IMR-90 (cell line): ENCODE results near the gene XAF1. TPM values are rescaled to one million over a fixed set of nuclear protein-coding genes. Genes with fewer than 3 reads are reported as not detected.

Source experiments
- ATAC-seq: fragments of 200-7000 bp; cut with Tn5 transposase; 2 replicates; pipeline ENCODE4 v1.9.1; 2020; ENCODE audit warnings: low read depth, mild to moderate bottlenecking, moderate library complexity
- BruUV-seq: library from RNA; stranded (reverse); fragments of 400-500 nt; replicated peaks from 2 replicates; lab custom pipeline; 2021; lab: Mats Ljungman, UMichigan
- CTCF ChIA-PET: fragments of 300-600 bp; formaldehyde crosslinking; extraction: SDS; loops from one replicate; lab custom pipeline; 2021; ENCODE audit warnings: antibody characterized with exemption; lab: Yijun Ruan, JAX
- POLR2A ChIA-PET: fragments of 300-600 bp; sonication (Branson Sonifier 250); formaldehyde crosslinking; loops from one replicate; lab custom pipeline; 2022; ENCODE audit warnings: antibody characterized with exemption; ENCODE audit not compliant: unreplicated experiment; lab: Charles Lee
- DNase-seq: peaks from one replicate; pipeline ENCODE4 v3.0.0; 2013
- H2AFZ ChIP-seq: replicated peaks from 2 replicates; pipeline ENCODE3; 2013; ENCODE audit warnings: low read length, mild to moderate bottlenecking; ENCODE audit not compliant: poor library complexity
- H2AK5ac ChIP-seq: 2 replicates; pipeline ENCODE4 v1.6.1; 2013; ENCODE audit warnings: low read depth, low read length, inconsistent platforms
- H2AK9ac ChIP-seq: replicated peaks from 2 replicates; pipeline ENCODE3; 2013; ENCODE audit warnings: mild to moderate bottlenecking, low read depth, low read length, moderate library complexity; ENCODE audit not compliant: poor library complexity
- H2BK120ac ChIP-seq: 2 replicates; pipeline ENCODE4 v1.6.1; 2013; ENCODE audit warnings: low read depth, low read length, inconsistent platforms
- H2BK15ac ChIP-seq: 3 replicates; pipeline ENCODE4 v1.6.1; 2013; ENCODE audit warnings: low read depth, low read length, inconsistent platforms
- H2BK20ac ChIP-seq: 2 replicates; pipeline ENCODE4 v1.6.1; 2013; ENCODE audit warnings: low read depth, mild to moderate bottlenecking, inconsistent platforms, low read length, moderate library complexity
- H2BK5ac ChIP-seq: 2 replicates; pipeline ENCODE4 v1.6.1; 2013; ENCODE audit warnings: mild to moderate bottlenecking, low read depth, low read length, inconsistent platforms; ENCODE audit not compliant: poor library complexity, severe bottlenecking
- H3K14ac ChIP-seq: replicated peaks from 2 replicates; pipeline ENCODE4 v1.6.1; 2013; ENCODE audit warnings: low read depth, low read length, inconsistent platforms
- H3K18ac ChIP-seq: 2 replicates; pipeline ENCODE4 v1.6.1; 2013; ENCODE audit warnings: low read depth, low read length, control low read depth
- H3K23ac ChIP-seq: 2 replicates; pipeline ENCODE4 v1.6.1; 2013; ENCODE audit warnings: low read depth, low read length, inconsistent platforms
- H3K27ac ChIP-seq: 2 replicates; pipeline ENCODE4 v1.5.1; 2013; ENCODE audit warnings: mild to moderate bottlenecking, control low read depth, low read length; ENCODE audit not compliant: insufficient read depth
- H3K27me3 ChIP-seq: 2 replicates; pipeline ENCODE4 v1.6.1; 2013; ENCODE audit warnings: low read length; ENCODE audit not compliant: control insufficient read depth, insufficient read depth
- H3K36me3 ChIP-seq: 2 replicates; pipeline ENCODE4 v1.6.1; 2013; ENCODE audit warnings: low read length, mixed read lengths; ENCODE audit not compliant: control insufficient read depth, insufficient read depth
- H3K4ac ChIP-seq: 2 replicates; pipeline ENCODE4 v1.6.1; 2013; ENCODE audit warnings: low read depth, low read length, inconsistent platforms
- H3K4me1 ChIP-seq: 2 replicates; pipeline ENCODE4 v1.6.1; 2013; ENCODE audit warnings: low read length, mixed read lengths; ENCODE audit not compliant: control insufficient read depth, insufficient read depth
- H3K4me2 ChIP-seq: 2 replicates; pipeline ENCODE4 v1.6.1; 2013; ENCODE audit warnings: low read depth, mild to moderate bottlenecking, control low read depth, low read length, moderate library complexity
- H3K4me3 ChIP-seq: 2 replicates; pipeline ENCODE4 v1.5.1; 2013; ENCODE audit warnings: low read depth, mild to moderate bottlenecking, control low read depth, low read length, moderate library complexity; ENCODE audit not compliant: insufficient read depth
- H3K56ac ChIP-seq: 2 replicates; pipeline ENCODE4 v1.6.1; 2013; ENCODE audit warnings: low read length, inconsistent platforms; ENCODE audit not compliant: insufficient read depth; ENCODE audit errors: extremely low read depth
- H3K79me1 ChIP-seq, 2 experiments: 2 replicates each; pipeline ENCODE4 v1.6.1; 2013; ENCODE audit warnings: low read length in 2 of 2, inconsistent platforms in 1 of 2, low read depth in 1 of 2
- H3K9ac ChIP-seq: 2 replicates; pipeline ENCODE4 v1.6.1; 2013; ENCODE audit warnings: low read depth, low read length, control low read depth
- H3K9me1 ChIP-seq: 2 replicates; pipeline ENCODE4 v1.6.1; 2013; ENCODE audit warnings: low read length, inconsistent platforms; ENCODE audit not compliant: insufficient read depth
- H3K9me3 ChIP-seq: 2 replicates; pipeline ENCODE4 v1.6.1; 2013; ENCODE audit warnings: low read length; ENCODE audit not compliant: control insufficient read depth, insufficient read depth
- H4K20me1 ChIP-seq: 2 replicates; pipeline ENCODE4 v1.6.1; 2013; ENCODE audit warnings: low read length, inconsistent platforms; ENCODE audit not compliant: insufficient read depth
- H4K5ac ChIP-seq: 2 replicates; pipeline ENCODE4 v1.6.1; 2013; ENCODE audit warnings: mild to moderate bottlenecking, low read depth, low read length, control low read depth
- H4K8ac ChIP-seq, 2 experiments: 2 replicates each; pipeline ENCODE4 v1.6.1; 2013; ENCODE audit warnings: low read depth in 2 of 2, low read length in 2 of 2, control low read depth in 1 of 2, inconsistent platforms in 1 of 2
- H4K91ac ChIP-seq: 2 replicates; pipeline ENCODE4 v1.6.1; 2013; ENCODE audit warnings: low read depth, low read length, inconsistent platforms; ENCODE audit not compliant: insufficient read depth
- BHLHE40 ChIP-seq: fragments of 150-350 bp; IDR thresholded peaks from 2 replicates; pipeline ENCODE4 v1.6.1; 2016; ENCODE audit warnings: mild to moderate bottlenecking, low read depth, low read length
- CEBPB ChIP-seq: IDR thresholded peaks from 2 replicates; pipeline ENCODE4 v1.6.1; 2012; ENCODE audit warnings: low read depth, low read length, improper control_type of control experiment
- CHD1 ChIP-seq: IDR thresholded peaks from 2 replicates; pipeline ENCODE4 v1.6.1; 2012; ENCODE audit warnings: low read depth, low read length, improper control_type of control experiment
- CTCF ChIP-seq: conservative IDR thresholded peaks from 2 replicates; pipeline ENCODE4 v1.5.1; 2012; ENCODE audit warnings: mild to moderate bottlenecking, low read depth, low read length, improper control_type of control experiment
- ELK1 ChIP-seq: fragments of 150-350 bp; IDR thresholded peaks from 2 replicates; pipeline ENCODE4 v1.6.1; 2016; ENCODE audit warnings: low read depth, mild to moderate bottlenecking, low read length, moderate library complexity, borderline replicate concordance
- FOS ChIP-seq: fragments of 150-350 bp; IDR thresholded peaks from 2 replicates; pipeline ENCODE4 v1.6.1; 2016; ENCODE audit warnings: low read depth, low read length
- MAFK ChIP-seq: IDR thresholded peaks from 2 replicates; pipeline ENCODE4 v1.6.1; 2012; ENCODE audit warnings: low read depth, low read length, improper control_type of control experiment
- MAZ ChIP-seq: IDR thresholded peaks from 2 replicates; pipeline ENCODE4 v1.6.1; 2012; ENCODE audit warnings: low read depth, mild to moderate bottlenecking, low read length, improper control_type of control experiment, moderate library complexity, borderline replicate concordance
- MXI1 ChIP-seq: IDR thresholded peaks from 2 replicates; pipeline ENCODE4 v1.6.1; 2012; ENCODE audit warnings: low read depth, mild to moderate bottlenecking, low read length, moderate library complexity, borderline replicate concordance
- NFE2L2 ChIP-seq: fragments of 150-350 bp; IDR thresholded peaks from 2 replicates; pipeline ENCODE4 v1.6.1; 2016; ENCODE audit warnings: low read depth, mild to moderate bottlenecking, low read length
- POLR2A ChIP-seq: IDR thresholded peaks from 2 replicates; pipeline ENCODE4 v1.6.1; 2012; ENCODE audit warnings: mild to moderate bottlenecking, low read depth, low read length
- RAD21 ChIP-seq: IDR thresholded peaks from 2 replicates; pipeline ENCODE4 v1.6.1; 2012; ENCODE audit warnings: low read length, improper control_type of control experiment
- RCOR1 ChIP-seq: IDR thresholded peaks from 2 replicates; pipeline ENCODE4 v1.6.1; 2012; ENCODE audit warnings: mild to moderate bottlenecking, low read length, improper control_type of control experiment; ENCODE audit not compliant: insufficient replicate concordance
- RFX5 ChIP-seq: IDR thresholded peaks from 2 replicates; pipeline ENCODE4 v1.8.0; 2012; ENCODE audit warnings: low read depth, mild to moderate bottlenecking, low read length, moderate library complexity
- SMC3 ChIP-seq: fragments of 150-350 bp; IDR thresholded peaks from 2 replicates; pipeline ENCODE4 v1.6.1; 2016; ENCODE audit warnings: low read depth, mild to moderate bottlenecking, antibody characterized with exemption, low read length, moderate library complexity
- dilution Hi-C: fragments of 300-500 bp; cut with HindIII; formaldehyde crosslinking; loops from one replicate; pipeline ENCODE4 v1.14.3; 2018; ENCODE audit warnings: low sequenced_read_pairs; ENCODE audit not compliant: unreplicated experiment
- in situ Hi-C: fragments of 300-500 bp; cut with MboI; formaldehyde crosslinking; loops from 3 replicates; pipeline ENCODE4 v1.14.3; 2019; ENCODE audit warnings: low sequenced_read_pairs, inconsistent platforms, mixed read lengths
- intact Hi-C: fragments of 100-400 bp; cut with micrococcal nuclease; formaldehyde crosslinking; loops from 2 replicates; pipeline ENCODE4 v1.10.0; 2022
- polyA plus RNA-seq, 3 experiments: library from polyadenylated mRNA; depleted of rRNA; stranded (reverse); fragments of >200 nt; gene quantifications; 2 replicates each; pipeline ENCODE4 v1.2.3, GENCODE V29; 2012; ENCODE audit warnings: low replicate concordance in 1 of 3
- total RNA-seq: library from RNA; depleted of rRNA; stranded (reverse); fragments of >200 nt; gene quantifications from 2 replicates; pipeline ENCODE4 v1.2.3, GENCODE V29; 2012
- TF ChIP-seq, protein P1 (sequence below): fragments of 150-350 bp; IDR thresholded peaks from 2 replicates; pipeline ENCODE4 v1.6.1; 2017; ENCODE audit warnings: mild to moderate bottlenecking, antibody characterized with exemption, low read length, low read depth

Gene XAF1
- total and polyA plus RNA-seq, 2 of the 4 experiments (the other 2 are of a cell fraction) = 1.3 to 3.9 TPM

DNA sequence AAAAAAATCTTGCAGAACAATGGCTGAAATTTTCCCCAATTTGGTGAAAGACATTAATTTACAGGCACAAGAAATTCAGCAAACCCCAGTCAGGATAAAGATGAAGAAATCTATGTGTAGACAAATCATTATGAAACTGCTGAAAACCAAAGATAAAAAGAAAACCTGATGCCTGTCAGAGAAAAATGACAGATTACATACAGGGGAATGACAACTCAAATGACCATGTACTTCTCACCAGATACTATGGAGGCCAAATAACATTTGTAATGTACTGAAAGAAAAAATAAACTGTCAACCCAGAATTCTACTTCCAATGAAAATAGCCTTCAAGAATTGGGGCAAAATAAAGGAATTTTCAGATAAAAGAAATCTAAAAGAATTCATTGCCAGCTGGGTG is 7.2 kb upstream of the XAF1 start:
- Histone ChIP-seq H3K9me3 (0 out of 2 replicates have a peak, but pooled peaks cover 1% of the 10 kb centered on the region), H3K4me2 (no peak overlapping the region), H2BK20ac (no peak overlapping the region), H3K56ac (no peak overlapping the region), H2BK120ac (no peak overlapping the region), H3K9me1 (peaks cover 8% of the 10 kb centered on the region), H3K27ac (no peak overlapping the region), H3K4me1 (peaks cover 13% of the 10 kb centered on the region), H3K9ac (no peak overlapping the region), H2BK5ac (no peak overlapping the region), H4K91ac (no peak overlapping the region), H2AK9ac (no peak overlapping the region), H3K18ac (no peak overlapping the region), H3K27me3 (0 out of 2 replicates have a peak, but pooled peaks cover under 1% of the 10 kb centered on the region), H3K36me3 (no peaks in the 10 kb centered on the region), H2BK15ac (no peak overlapping the region), H3K23ac (no peak overlapping the region), H4K20me1 (no peaks in the 10 kb centered on the region), H3K4me3 (no peak overlapping the region), H4K8ac (no peak overlapping the region), H2AFZ (no peak overlapping the region), H4K5ac (no peak overlapping the region), H3K4ac (no peak overlapping the region), H3K14ac (no peak overlapping the region), H3K79me1 (no peaks in the 10 kb centered on the region), H2AK5ac (no peak overlapping the region)
- TF ChIP-seq POLR2A (no peak), CHD1 (no peak), RAD21 (no peak), BHLHE40 (no peak), NFE2L2 (no peak), MXI1 (no peak), FOS (no peak), RCOR1 (no peak), MAFK (no peak), CEBPB (no peak), SMC3 (no peak), MAZ (no peak), ELK1 (no peak), RFX5 (no peak), CTCF (no peak)
- TF ChIP-seq, protein P1, sequence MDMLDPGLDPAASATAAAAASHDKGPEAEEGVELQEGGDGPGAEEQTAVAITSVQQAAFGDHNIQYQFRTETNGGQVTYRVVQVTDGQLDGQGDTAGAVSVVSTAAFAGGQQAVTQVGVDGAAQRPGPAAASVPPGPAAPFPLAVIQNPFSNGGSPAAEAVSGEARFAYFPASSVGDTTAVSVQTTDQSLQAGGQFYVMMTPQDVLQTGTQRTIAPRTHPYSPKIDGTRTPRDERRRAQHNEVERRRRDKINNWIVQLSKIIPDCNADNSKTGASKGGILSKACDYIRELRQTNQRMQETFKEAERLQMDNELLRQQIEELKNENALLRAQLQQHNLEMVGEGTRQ = no peak
- ATAC-seq (no peak), DNase-seq (no peak)
- ChIA-PET CTCF (no interaction called here), POLR2A (no interaction called here)
- in situ Hi-C loops (no loop called here), intact Hi-C loops (no loop called here), dilution Hi-C loops (no loop called here)
- BruUV-seq = no TSS peak
